Measurements from ENCODE around the gene ADGRG1.

- TF ChIP-seq POLR2A (IDR thresholded peaks at IDR 0.05; ENCODE audit: low read length) (no peak), GATA1 (IDR thresholded peaks at IDR 0.05; ENCODE audit: low read depth, low read length) (no peak)
These were observed 40.4 kb downstream of the ADGRG1 start for GRCh38 chr16:57668630-57669475.
